H1 (cell line): ENCODE data around the gene C5orf24. TPM values are rescaled to one million over a fixed set of nuclear protein-coding genes. Genes with fewer than 3 reads are reported as not detected.

Experiments
- CHD1 ChIP-seq: IDR thresholded peaks from 2 replicates; pipeline ENCODE4 v1.6.1; 2012; ENCODE audit warnings: low read depth, low read length, improper control_type of control experiment
- CREB1 ChIP-seq: IDR thresholded peaks from 2 replicates; pipeline ENCODE4 v1.6.1; 2012; ENCODE audit warnings: inconsistent platforms
- EGR1 ChIP-seq: IDR thresholded peaks from 2 replicates; pipeline ENCODE4 v1.6.1; 2011; ENCODE audit warnings: low read depth, low read length, borderline replicate concordance
- EP300 ChIP-seq, 2 experiments: IDR thresholded peaks; 1 replicate in 1 of 2; 2 replicates in 1 of 2; pipeline ENCODE4 v1.6.1; 2011 to 2012; ENCODE audit warnings: low read depth in 2 of 2, low read length in 2 of 2, mild to moderate bottlenecking in 2 of 2, borderline replicate concordance in 1 of 2, inconsistent platforms in 1 of 2, moderate library complexity in 1 of 2
- HDAC2 ChIP-seq, 2 experiments: fragments of 300-600 bp in 1 of 2; sonication (generic) in 1 of 2; IDR thresholded peaks; 2 replicates each; pipeline ENCODE4 v1.6.1; 2011 to 2012; ENCODE audit warnings: low read depth in 2 of 2, low read length in 2 of 2, mild to moderate bottlenecking in 2 of 2, moderate library complexity in 2 of 2, borderline replicate concordance in 1 of 2, inconsistent platforms in 1 of 2
- HDAC6 ChIP-seq: IDR thresholded peaks from one replicate; pipeline ENCODE4 v1.7.1; 2012; ENCODE audit warnings: low read depth, mild to moderate bottlenecking, inconsistent platforms, low read length, moderate library complexity
- JUND ChIP-seq: IDR thresholded peaks from 2 replicates; pipeline ENCODE4 v1.6.1; 2011; ENCODE audit warnings: mild to moderate bottlenecking, improper control_type of control experiment, low read length
- PHF8 ChIP-seq: fragments of 200-600 bp; sonication (generic); conservative IDR thresholded peaks from 2 replicates; pipeline ENCODE4 v1.7.1; 2012; ENCODE audit warnings: low read depth, mild to moderate bottlenecking, inconsistent platforms, low read length, moderate library complexity
- RAD21 ChIP-seq, 2 experiments: IDR thresholded peaks in 1 of 2; conservative IDR thresholded peaks in 1 of 2; 2 replicates each; pipeline ENCODE4 v1.6.1; 2011; ENCODE audit warnings: low read depth in 2 of 2, low read length in 2 of 2, improper control_type of control experiment in 1 of 2, inconsistent platforms in 1 of 2, mild to moderate bottlenecking in 1 of 2, moderate library complexity in 1 of 2
- RFX5 ChIP-seq: IDR thresholded peaks from 2 replicates; pipeline ENCODE4 v1.6.1; 2011; ENCODE audit warnings: low read depth, low read length, improper control_type of control experiment, borderline replicate concordance
- RNF2 ChIP-seq: fragments of 200-900, 300-1000 bp; sonication (generic); IDR thresholded peaks from 2 replicates; pipeline ENCODE4 v1.7.1; 2016; ENCODE audit warnings: borderline replicate concordance, low read depth, mild to moderate bottlenecking, antibody characterized with exemption, low read length; ENCODE audit not compliant: poor library complexity, severe bottlenecking; ENCODE audit errors: missing control alignments
- SAP30 ChIP-seq: fragments of 300-600 bp; sonication (generic); IDR thresholded peaks from 2 replicates; pipeline ENCODE4 v1.7.1; 2012; ENCODE audit warnings: low read length, moderate library complexity, mild to moderate bottlenecking, inconsistent platforms; ENCODE audit not compliant: insufficient read depth, insufficient replicate concordance
- SIN3A ChIP-seq, 2 experiments: IDR thresholded peaks in 1 of 2; conservative IDR thresholded peaks in 1 of 2; 2 replicates each; pipeline ENCODE4 v1.6.1; 2011 to 2012; ENCODE audit warnings: low read length in 2 of 2, improper control_type of control experiment in 1 of 2, low read depth in 1 of 2, mild to moderate bottlenecking in 1 of 2
- SP1 ChIP-seq: IDR thresholded peaks from 2 replicates; pipeline ENCODE4 v1.6.1; 2011; ENCODE audit warnings: low read depth, low read length
- SRF ChIP-seq: IDR thresholded peaks from 2 replicates; pipeline ENCODE4 v1.6.1; 2011; ENCODE audit warnings: mild to moderate bottlenecking, low read depth, low read length, moderate library complexity
- polyA plus RNA-seq, 7 experiments: library from polyadenylated mRNA; depleted of rRNA in 3 of 7; stranded (reverse) in 5 of 7; unstranded in 2 of 7; fragments of >200 nt in 5 of 7; fragments of 200-250 nt in 2 of 7; gene quantifications; 1 replicate in 5 of 7; 2 replicates in 1 of 7; 4 replicates in 1 of 7; pipeline versions ENCODE4 v1.2.1 to v1.2.3, GENCODE V29; 2011 to 2013; ENCODE audit warnings: missing spikeins in 2 of 7, mixed read lengths in 2 of 7
- total RNA-seq: library from RNA; stranded (reverse); fragmentation: NEBNext Ultra II Directional; extraction: Animal tissue kit (Norgen Biotek cat#: 25700); gene quantifications from 2 replicates; pipeline ENCODE4 v1.2.1, GENCODE V29; 2021
- TF ChIP-seq, protein P1 (sequence below): IDR thresholded peaks from 2 replicates; pipeline ENCODE4 v1.6.1; 2011; ENCODE audit warnings: low read length, improper control_type of control experiment
- TF ChIP-seq, protein P2 (sequence below), 3 experiments: IDR thresholded peaks; 1 replicate in 2 of 3; 2 replicates in 1 of 3; pipeline versions ENCODE4 v1.5.1 to v1.6.1; 2011; ENCODE audit warnings: low read length in 3 of 3, mild to moderate bottlenecking in 3 of 3, inconsistent platforms in 2 of 3, low read depth in 1 of 3, moderate library complexity in 1 of 3; ENCODE audit not compliant: insufficient read depth in 1 of 3; ENCODE audit errors: control extremely low read depth in 1 of 3

Gene C5orf24
- total and polyA plus RNA-seq, 2 of the 8 experiments (the other 6 are each of a cell fraction or from before 2014, with no cell fraction given): 11.1 to 20.2 TPM

DNA sequence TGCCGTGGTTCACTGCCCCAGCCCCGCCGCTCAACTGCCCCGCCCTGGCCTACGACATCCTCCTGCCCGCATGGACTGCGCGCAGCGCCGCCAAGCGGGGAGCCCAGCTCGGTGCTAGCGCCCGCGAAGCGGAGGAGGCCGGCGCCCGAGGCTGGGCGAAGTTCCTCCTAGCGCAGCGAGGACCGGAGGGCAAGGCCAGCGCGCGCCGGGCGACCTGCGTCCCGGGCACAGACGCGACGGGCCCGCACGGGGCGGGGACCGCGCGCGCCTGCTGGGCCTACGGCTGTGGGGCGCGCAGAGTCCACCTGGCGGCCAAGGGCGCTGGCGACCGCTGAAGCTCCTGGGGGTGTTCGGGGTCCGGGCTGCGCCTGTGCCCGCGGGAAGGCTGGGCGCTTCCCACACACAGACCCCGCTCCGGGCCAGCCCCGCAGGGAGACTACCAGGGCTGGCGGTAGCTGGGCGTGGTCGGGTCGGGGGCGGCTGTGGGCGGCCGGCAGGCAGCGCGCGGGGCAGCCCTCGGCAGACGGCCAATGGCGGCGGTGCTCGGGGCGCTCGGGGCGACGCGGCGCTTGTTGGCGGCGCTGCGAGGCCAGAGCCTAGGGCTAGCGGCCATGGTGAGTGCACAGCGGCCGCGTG is 59.0 kb downstream of the C5orf24 start, which contains the start of gene PCBD2 (continued):
- peak; percentile 76; the same call in 1 of the 2 replicates for TF ChIP-seq PHF8
- no peak; a peak in 1 of 3 replicates for TF ChIP-seq EP300 (IDR thresholded peaks at IDR 0.05; ENCODE audit: borderline replicate concordance in 1 of 2, low read depth in 2 of 2, low read length in 2 of 2)
- peak; percentile 65 to 78 for TF ChIP-seq RAD21 (IDR thresholded peaks at IDR 0.05 in 1 of 2, conservative IDR thresholded peaks at IDR 0.05 in 1 of 2; ENCODE audit: low read depth in 2 of 2, low read length in 2 of 2)
- no peak for TF ChIP-seq SRF
- peak in 1 of 2 experiments; percentile 82; a peak in 2 of 4 replicates for TF ChIP-seq SIN3A (conservative IDR thresholded peaks at IDR 0.05 in 1 of 2, IDR thresholded peaks at IDR 0.05 in 1 of 2; ENCODE audit: low read depth in 1 of 2, low read length in 2 of 2)
- TF ChIP-seq, protein P1, sequence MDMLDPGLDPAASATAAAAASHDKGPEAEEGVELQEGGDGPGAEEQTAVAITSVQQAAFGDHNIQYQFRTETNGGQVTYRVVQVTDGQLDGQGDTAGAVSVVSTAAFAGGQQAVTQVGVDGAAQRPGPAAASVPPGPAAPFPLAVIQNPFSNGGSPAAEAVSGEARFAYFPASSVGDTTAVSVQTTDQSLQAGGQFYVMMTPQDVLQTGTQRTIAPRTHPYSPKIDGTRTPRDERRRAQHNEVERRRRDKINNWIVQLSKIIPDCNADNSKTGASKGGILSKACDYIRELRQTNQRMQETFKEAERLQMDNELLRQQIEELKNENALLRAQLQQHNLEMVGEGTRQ: no peak
- no peak for TF ChIP-seq CHD1
- TF ChIP-seq JUND: 0 out of 2 replicates have a peak, but pooled peaks have one; percentile 34
- TF ChIP-seq HDAC2 (IDR thresholded peaks at IDR 0.05; ENCODE audit: borderline replicate concordance in 1 of 2, low read depth in 2 of 2, low read length in 2 of 2): peak; percentile 56 to 78; a peak in 1 of 4 replicates
- no peak for TF ChIP-seq SP1
- no peak for TF ChIP-seq SAP30
- TF ChIP-seq RFX5: no peak
- TF ChIP-seq RNF2: no peak
- TF ChIP-seq CREB1: peak; percentile 59
- TF ChIP-seq, protein P2, sequence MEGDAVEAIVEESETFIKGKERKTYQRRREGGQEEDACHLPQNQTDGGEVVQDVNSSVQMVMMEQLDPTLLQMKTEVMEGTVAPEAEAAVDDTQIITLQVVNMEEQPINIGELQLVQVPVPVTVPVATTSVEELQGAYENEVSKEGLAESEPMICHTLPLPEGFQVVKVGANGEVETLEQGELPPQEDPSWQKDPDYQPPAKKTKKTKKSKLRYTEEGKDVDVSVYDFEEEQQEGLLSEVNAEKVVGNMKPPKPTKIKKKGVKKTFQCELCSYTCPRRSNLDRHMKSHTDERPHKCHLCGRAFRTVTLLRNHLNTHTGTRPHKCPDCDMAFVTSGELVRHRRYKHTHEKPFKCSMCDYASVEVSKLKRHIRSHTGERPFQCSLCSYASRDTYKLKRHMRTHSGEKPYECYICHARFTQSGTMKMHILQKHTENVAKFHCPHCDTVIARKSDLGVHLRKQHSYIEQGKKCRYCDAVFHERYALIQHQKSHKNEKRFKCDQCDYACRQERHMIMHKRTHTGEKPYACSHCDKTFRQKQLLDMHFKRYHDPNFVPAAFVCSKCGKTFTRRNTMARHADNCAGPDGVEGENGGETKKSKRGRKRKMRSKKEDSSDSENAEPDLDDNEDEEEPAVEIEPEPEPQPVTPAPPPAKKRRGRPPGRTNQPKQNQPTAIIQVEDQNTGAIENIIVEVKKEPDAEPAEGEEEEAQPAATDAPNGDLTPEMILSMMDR (IDR thresholded peaks at IDR 0.05; ENCODE audit: control extremely low read depth in 1 of 3, insufficient read depth in 1 of 3, low read depth in 1 of 3, low read length in 3 of 3): peak; percentile 89 to 92 (median 90)
- no peak for TF ChIP-seq HDAC6
- peak; percentile 25; the same call in 1 of the 2 replicates for TF ChIP-seq EGR1
